HepG2 (cell line): Measurements from ENCODE around the gene TENM3.

Experiments
- FOXA1 ChIP-seq, 2 experiments: fragments of 450-650 bp in 1 of 2; sonication (generic) in 1 of 2; formaldehyde crosslinking in 1 of 2; IDR thresholded peaks; 2 replicates each; pipeline versions ENCODE4 v1.4.0 to v1.6.1; 2016 to 2020; ENCODE audit warnings: missing genetic modification reagents in 1 of 2
- KLF13 ChIP-seq: sonication (generic); formaldehyde crosslinking; IDR thresholded peaks from 2 replicates; pipeline ENCODE4 v1.4.0; 2020; ENCODE audit warnings: mild to moderate bottlenecking, missing genetic modification reagents
- MAZ ChIP-seq, 2 experiments: sonication (generic) in 1 of 2; formaldehyde crosslinking in 1 of 2; IDR thresholded peaks; 2 replicates each; pipeline versions ENCODE4 v1.5.0 to v1.6.1; 2012 to 2020; ENCODE audit warnings: low read depth in 2 of 2, mild to moderate bottlenecking in 2 of 2, borderline replicate concordance in 1 of 2, improper control_type of control experiment in 1 of 2, low read length in 1 of 2, missing genetic modification reagents in 1 of 2, moderate library complexity in 1 of 2
- MTF1 ChIP-seq: sonication (generic); formaldehyde crosslinking; IDR thresholded peaks from 2 replicates; pipeline ENCODE4 v1.5.0; 2020; ENCODE audit warnings: missing genetic modification reagents
- NBN ChIP-seq: fragments of 450-650 bp; conservative IDR thresholded peaks from 2 replicates; pipeline ENCODE4 v1.6.1; 2017
- NR2F1 ChIP-seq, 2 experiments: fragments of 450-650 bp in 1 of 2; formaldehyde crosslinking in 1 of 2; IDR thresholded peaks; 2 replicates each; pipeline versions ENCODE4 v1.5.0 to v1.6.1; 2016 to 2020; ENCODE audit warnings: mild to moderate bottlenecking in 1 of 2, missing compliant biosample characterization in 1 of 2, missing genetic modification reagents in 1 of 2, moderate library complexity in 1 of 2
- ZNF343 ChIP-seq: sonication (generic); formaldehyde crosslinking; IDR thresholded peaks from 2 replicates; pipeline ENCODE4 v1.4.0; 2020; ENCODE audit warnings: mild to moderate bottlenecking, missing genetic modification reagents
- TF ChIP-seq, protein P1 (sequence below): sonication (generic); formaldehyde crosslinking; IDR thresholded peaks from 2 replicates; pipeline ENCODE4 v1.4.0; 2020; ENCODE audit warnings: missing genetic modification reagents, mild to moderate bottlenecking, borderline replicate concordance

GRCh38 chr4:182494103-182494502 is 250.9 kb downstream of the TENM3 start:
- TF ChIP-seq NR2F1 (CRISPR knock-in tag; IDR thresholded peaks at IDR 0.05) (no peak), MAZ (IDR thresholded peaks at IDR 0.05; ENCODE audit: borderline replicate concordance, low read depth, low read length) (no peak), MAZ (CRISPR knock-in tag; IDR thresholded peaks at IDR 0.05; ENCODE audit: low read depth) (no peak), FOXA1 (IDR thresholded peaks at IDR 0.05) (no peak), FOXA1 (CRISPR knock-in tag; IDR thresholded peaks at IDR 0.05) (no peak), NBN (no peak), MTF1 (CRISPR knock-in tag) (no peak), KLF13 (CRISPR knock-in tag) (no peak), ZNF343 (CRISPR knock-in tag) (no peak)
- TF ChIP-seq, protein P1, sequence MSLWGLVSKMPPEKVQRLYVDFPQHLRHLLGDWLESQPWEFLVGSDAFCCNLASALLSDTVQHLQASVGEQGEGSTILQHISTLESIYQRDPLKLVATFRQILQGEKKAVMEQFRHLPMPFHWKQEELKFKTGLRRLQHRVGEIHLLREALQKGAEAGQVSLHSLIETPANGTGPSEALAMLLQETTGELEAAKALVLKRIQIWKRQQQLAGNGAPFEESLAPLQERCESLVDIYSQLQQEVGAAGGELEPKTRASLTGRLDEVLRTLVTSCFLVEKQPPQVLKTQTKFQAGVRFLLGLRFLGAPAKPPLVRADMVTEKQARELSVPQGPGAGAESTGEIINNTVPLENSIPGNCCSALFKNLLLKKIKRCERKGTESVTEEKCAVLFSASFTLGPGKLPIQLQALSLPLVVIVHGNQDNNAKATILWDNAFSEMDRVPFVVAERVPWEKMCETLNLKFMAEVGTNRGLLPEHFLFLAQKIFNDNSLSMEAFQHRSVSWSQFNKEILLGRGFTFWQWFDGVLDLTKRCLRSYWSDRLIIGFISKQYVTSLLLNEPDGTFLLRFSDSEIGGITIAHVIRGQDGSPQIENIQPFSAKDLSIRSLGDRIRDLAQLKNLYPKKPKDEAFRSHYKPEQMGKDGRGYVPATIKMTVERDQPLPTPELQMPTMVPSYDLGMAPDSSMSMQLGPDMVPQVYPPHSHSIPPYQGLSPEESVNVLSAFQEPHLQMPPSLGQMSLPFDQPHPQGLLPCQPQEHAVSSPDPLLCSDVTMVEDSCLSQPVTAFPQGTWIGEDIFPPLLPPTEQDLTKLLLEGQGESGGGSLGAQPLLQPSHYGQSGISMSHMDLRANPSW, result no peak
